Tibial nerve (tissue), 4 donors: Measurements from ENCODE around the gene ENPP4. TPM values are rescaled to one million over a fixed set of nuclear protein-coding genes. Genes with fewer than 3 reads are reported as not detected.
A peak's percentile ranks its signal among the peaks of the same experiment; 100 is the strongest.
"Not testable (repeated sequence)": the region's sequence is repeated elsewhere in the genome, so short reads cannot be mapped to it uniquely, and the experiment has no call there.

Experiments used
- DNase-seq, 2 donors: peaks; one replicate each; pipeline ENCODE4 v3.0.0-alpha.2; 2019; ENCODE audit warnings: low spot score in 2 of 2
- H3K27ac ChIP-seq, 4 donors: fragments of 200-600 bp; sonication (generic) in 3 of 4; one replicate each; pipeline ENCODE4 v1.5.1; 2017 to 2019; ENCODE audit warnings: mild to moderate bottlenecking in 1 of 4
- H3K27me3 ChIP-seq, 2 donors: fragments of 200-600 bp; sonication (generic) in 1 of 2; one replicate each; pipeline versions ENCODE4 v1.5.1 to v1.6.0; 2017 to 2019
- H3K36me3 ChIP-seq, 3 donors: fragments of 200-600 bp; sonication (generic); one replicate each; pipeline ENCODE4 v1.5.1; 2018 to 2019
- H3K4me1 ChIP-seq, 4 donors: fragments of 200-600 bp; sonication (generic) in 3 of 4; one replicate each; pipeline ENCODE4 v1.5.1; 2017 to 2019
- H3K4me3 ChIP-seq, 4 donors: fragments of 200-600 bp; sonication (generic) in 3 of 4; one replicate each; pipeline ENCODE4 v1.5.1; 2017 to 2019; ENCODE audit warnings: mild to moderate bottlenecking in 1 of 4, moderate library complexity in 1 of 4
- H3K9me3 ChIP-seq, 4 donors: fragments of 200-600 bp; sonication (generic) in 3 of 4; one replicate each; pipeline ENCODE4 v1.5.1; 2017 to 2019
- EP300 ChIP-seq, 2 donors: sonication (generic); formaldehyde crosslinking; IDR thresholded peaks; one replicate each; pipeline ENCODE4 v1.6.1; 2017; ENCODE audit warnings: antibody characterized with exemption in 2 of 2, mild to moderate bottlenecking in 1 of 2
- POLR2A ChIP-seq, 2 donors: fragments of 450-650 bp; IDR thresholded peaks; one replicate each; pipeline ENCODE4 v1.6.1; 2017; ENCODE audit warnings: antibody characterized with exemption in 2 of 2, mild to moderate bottlenecking in 2 of 2, moderate library complexity in 2 of 2
- WGBS, 2 donors: methylation state at CpG; one replicate each; pipeline ENCODE4 v1.1.5; 2018; 5-methylcytosine and 5-hydroxymethylcytosine counted together
- total RNA-seq, 4 donors: library from RNA; depleted of rRNA; stranded (reverse); fragments of >200 nt; gene quantifications; one replicate each; pipeline ENCODE4 v1.1.0, GENCODE V29; 2016
- TF ChIP-seq, protein P1 (sequence below), 5 experiments: fragments of 200-600 bp in 3 of 5; fragments of 450-650 bp in 2 of 5; sonication (generic) in 3 of 5; IDR thresholded peaks; one replicate each; pipeline ENCODE4 v1.5.1; 2016 to 2019; ENCODE audit warnings: antibody characterized with exemption in 5 of 5, mild to moderate bottlenecking in 3 of 5, moderate library complexity in 2 of 5

Gene ENPP4
- total RNA-seq, 4 donors from 2014 or later: 13.8 to 22.0 (median 18.9) TPM

DNA sequence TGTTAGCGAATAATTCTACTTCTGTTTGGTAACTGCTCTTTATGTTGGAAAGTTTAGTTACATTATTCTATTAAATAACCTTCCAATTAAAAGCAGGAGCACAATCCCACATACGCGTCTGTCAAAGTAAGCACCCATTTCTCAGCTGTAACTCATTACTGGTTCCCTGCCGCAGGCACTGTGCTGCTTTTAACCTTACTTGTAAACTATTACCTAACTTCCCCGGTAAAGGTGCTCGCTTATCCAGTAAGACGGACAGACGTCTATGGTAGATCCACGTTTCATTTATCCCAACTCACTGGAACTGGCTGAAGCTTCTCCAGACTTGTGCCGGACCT lies 529 bp upstream of the ENPP4 start:
- DNase-seq: no peak
- no peaks in the 10 kb centered on the region for H3K9me3 ChIP-seq
- H3K4me3 ChIP-seq: peak overlapping the region; percentile 77 to 87 (median 84)
- H3K27me3 ChIP-seq: no peaks in the 10 kb centered on the region
- H3K36me3 ChIP-seq: no peaks in the 10 kb centered on the region
- H3K4me1 ChIP-seq: peaks cover 0 to 24% (median 0%) of the 10 kb centered on the region in 4 donors
- WGBS, 2 donors: 8% methylated on average over 10 of the region's 10 CpGs
- peak overlapping the region in 3 of 4 donors; percentile 47 to 89 (median 88) for H3K27ac ChIP-seq
- no peak for TF ChIP-seq EP300 (IDR thresholded peaks at IDR 0.05)
- no peak for TF ChIP-seq POLR2A (IDR thresholded peaks at IDR 0.05)
- TF ChIP-seq, protein P1, sequence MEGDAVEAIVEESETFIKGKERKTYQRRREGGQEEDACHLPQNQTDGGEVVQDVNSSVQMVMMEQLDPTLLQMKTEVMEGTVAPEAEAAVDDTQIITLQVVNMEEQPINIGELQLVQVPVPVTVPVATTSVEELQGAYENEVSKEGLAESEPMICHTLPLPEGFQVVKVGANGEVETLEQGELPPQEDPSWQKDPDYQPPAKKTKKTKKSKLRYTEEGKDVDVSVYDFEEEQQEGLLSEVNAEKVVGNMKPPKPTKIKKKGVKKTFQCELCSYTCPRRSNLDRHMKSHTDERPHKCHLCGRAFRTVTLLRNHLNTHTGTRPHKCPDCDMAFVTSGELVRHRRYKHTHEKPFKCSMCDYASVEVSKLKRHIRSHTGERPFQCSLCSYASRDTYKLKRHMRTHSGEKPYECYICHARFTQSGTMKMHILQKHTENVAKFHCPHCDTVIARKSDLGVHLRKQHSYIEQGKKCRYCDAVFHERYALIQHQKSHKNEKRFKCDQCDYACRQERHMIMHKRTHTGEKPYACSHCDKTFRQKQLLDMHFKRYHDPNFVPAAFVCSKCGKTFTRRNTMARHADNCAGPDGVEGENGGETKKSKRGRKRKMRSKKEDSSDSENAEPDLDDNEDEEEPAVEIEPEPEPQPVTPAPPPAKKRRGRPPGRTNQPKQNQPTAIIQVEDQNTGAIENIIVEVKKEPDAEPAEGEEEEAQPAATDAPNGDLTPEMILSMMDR (IDR thresholded peaks at IDR 0.05): no peak

DNA sequence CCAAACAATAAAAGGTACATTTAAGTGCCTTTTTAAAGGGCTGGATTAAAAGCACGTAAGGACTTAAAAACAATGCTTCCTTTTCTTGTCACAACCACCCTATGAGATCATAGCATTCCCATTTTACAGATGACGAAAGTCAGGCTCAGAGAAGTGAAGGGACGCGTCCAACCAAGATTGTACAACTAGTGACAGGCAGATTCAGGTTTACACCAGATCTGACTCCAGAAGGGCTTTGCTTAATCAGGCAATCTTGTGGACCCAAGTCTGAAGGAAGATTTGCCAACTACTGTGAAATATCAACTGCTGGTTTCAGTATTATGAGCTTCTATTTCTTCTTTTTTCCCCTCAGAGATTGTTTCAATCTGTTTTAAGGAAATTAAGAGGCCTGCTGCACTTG lies 877 bp downstream of the ENPP4 start:
- Histone ChIP-seq H3K4me3 (peak overlapping the region; percentile 77 to 87 (median 84)), H3K27ac (peak overlapping the region; percentile 80 to 89 (median 87)), H3K36me3 (no peaks in the 10 kb centered on the region), H3K27me3 (no peaks in the 10 kb centered on the region), H3K9me3 (no peaks in the 10 kb centered on the region), H3K4me1 (peaks cover 0 to 24% (median 0%) of the 10 kb centered on the region in 4 donors)
- TF ChIP-seq, protein P1 (IDR thresholded peaks at IDR 0.05): no peak
- TF ChIP-seq POLR2A (IDR thresholded peaks at IDR 0.05) (no peak), EP300 (IDR thresholded peaks at IDR 0.05) (peak in 1 of 2 donors; percentile 67)
- peak in 1 of 2 donors; percentile 21 for DNase-seq
- 44 to 46% methylated on average over 4 of the region's 4 CpGs for WGBS, 2 donors

DNA sequence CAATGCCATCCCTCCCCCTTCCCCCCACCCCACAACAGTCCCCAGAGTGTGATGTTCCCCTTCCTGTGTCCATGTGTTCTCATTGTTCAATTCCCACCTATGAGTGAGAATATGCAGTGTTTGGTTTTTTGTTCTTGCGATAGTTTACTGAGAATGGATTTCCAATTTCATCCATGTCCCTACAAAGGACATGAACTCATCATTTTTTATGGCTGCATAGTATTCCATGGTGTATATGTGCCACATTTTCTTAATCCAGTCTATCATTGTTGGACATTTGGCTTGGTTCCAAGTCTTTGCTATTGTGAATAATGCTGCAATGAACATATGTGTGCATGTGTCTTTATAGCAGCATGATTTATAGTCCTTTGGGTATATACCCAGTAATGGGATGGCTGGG lies 1.5 kb downstream of the ENPP4 start:
- not testable (repeated sequence) for H3K27me3 ChIP-seq, H3K9me3 ChIP-seq, H3K27ac ChIP-seq, H3K4me3 ChIP-seq, DNase-seq, H3K36me3 ChIP-seq
- WGBS, 2 donors: 92 to 100% methylated on average over 1 of the region's 1 CpG
- peaks cover 0 to 24% (median 0%) of the 10 kb centered on the region in 4 donors for H3K4me1 ChIP-seq

DNA sequence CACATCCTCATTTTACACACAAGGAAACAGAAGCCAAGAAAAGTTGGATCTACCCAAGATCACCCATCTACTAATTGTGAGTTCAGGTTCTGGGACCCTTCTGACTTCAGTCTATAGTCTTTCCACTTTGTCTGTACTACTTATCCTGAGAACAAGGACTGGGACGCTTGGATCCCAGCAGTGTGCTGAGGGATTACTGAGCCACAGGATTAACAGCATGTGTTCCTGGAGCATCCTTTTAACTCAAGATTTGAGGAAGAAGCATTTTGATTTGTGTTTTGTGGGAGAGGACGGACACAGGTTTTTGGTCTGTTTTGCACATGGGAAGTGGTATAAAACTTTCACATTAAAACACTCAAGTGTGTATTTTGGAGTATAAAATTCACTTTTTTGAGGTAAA lies 4.4 kb downstream of the ENPP4 start:
- Histone ChIP-seq H3K4me1 (peaks cover 0 to 13% (median 0%) of the 10 kb centered on the region in 4 donors), H3K9me3 (no peaks in the 10 kb centered on the region), H3K27ac (no peak overlapping the region), H3K4me3 (no peak overlapping the region), H3K27me3 (no peaks in the 10 kb centered on the region), H3K36me3 (no peaks in the 10 kb centered on the region)
- no peak for DNase-seq
- TF ChIP-seq POLR2A (IDR thresholded peaks at IDR 0.05): no peak
- 84 to 87% methylated on average over 2 of the region's 2 CpGs for WGBS, 2 donors

DNA sequence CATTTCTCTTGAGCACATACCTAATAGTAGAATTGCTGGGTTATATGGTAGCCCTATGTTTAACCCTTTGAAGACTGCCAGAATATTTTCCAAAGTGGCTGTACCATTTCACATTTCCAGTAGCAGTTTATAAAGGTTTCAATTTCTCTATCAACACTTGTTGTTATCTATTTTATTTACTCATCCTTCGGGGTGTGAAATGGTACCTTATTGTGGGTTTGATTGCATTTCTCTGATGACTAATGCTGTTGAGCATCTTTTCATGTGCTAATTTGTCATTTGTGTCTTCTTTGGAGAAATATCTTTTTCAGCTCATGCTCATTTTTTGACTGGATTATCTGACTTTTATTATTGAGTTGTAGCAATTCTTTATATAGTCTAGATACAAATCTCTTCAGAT lies 5.4 kb downstream of the ENPP4 start:
- 94 to 96% methylated on average over 1 of the region's 1 CpG for WGBS, 2 donors
- H3K4me3 ChIP-seq: no peak overlapping the region
- no peaks in the 10 kb centered on the region for H3K27me3 ChIP-seq
- no peaks in the 10 kb centered on the region for H3K36me3 ChIP-seq
- H3K27ac ChIP-seq: no peak overlapping the region
- TF ChIP-seq, protein P1 (IDR thresholded peaks at IDR 0.05): no peak
- TF ChIP-seq POLR2A (IDR thresholded peaks at IDR 0.05) (no peak), EP300 (IDR thresholded peaks at IDR 0.05) (no peak)
- DNase-seq: no peak
- H3K9me3 ChIP-seq: no peaks in the 10 kb centered on the region
- H3K4me1 ChIP-seq: peaks cover 0 to 11% (median 0%) of the 10 kb centered on the region in 4 donors

DNA sequence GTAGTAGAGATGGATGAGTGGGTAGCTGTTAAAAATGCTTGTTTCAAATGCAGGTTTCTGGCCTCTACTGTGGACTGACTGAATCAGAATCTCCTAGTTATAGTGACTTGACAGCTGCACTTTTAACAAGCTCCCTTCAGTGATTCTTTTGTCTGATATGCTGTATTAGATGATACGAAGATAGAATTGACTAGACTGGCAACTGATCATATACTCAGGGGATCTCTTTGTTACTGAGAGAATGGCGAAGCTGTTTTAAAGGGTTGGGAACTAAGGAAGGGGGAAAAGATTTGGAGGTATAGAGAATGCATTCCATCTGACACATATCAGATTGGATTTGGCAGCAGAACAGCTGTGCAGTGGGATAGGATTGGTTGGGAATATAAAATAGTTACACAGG lies 7.0 kb downstream of the ENPP4 start:
- Histone ChIP-seq H3K27me3 (no peaks in the 10 kb centered on the region), H3K4me1 (peaks cover 0 to 7% (median 0%) of the 10 kb centered on the region in 4 donors), H3K4me3 (no peak overlapping the region), H3K9me3 (no peaks in the 10 kb centered on the region), H3K36me3 (no peaks in the 10 kb centered on the region), H3K27ac (no peak overlapping the region)
- DNase-seq: no peak
- 62 to 77% methylated on average over 2 of the region's 2 CpGs for WGBS, 2 donors
- no peak for TF ChIP-seq POLR2A (IDR thresholded peaks at IDR 0.05)
- TF ChIP-seq, protein P1 (IDR thresholded peaks at IDR 0.05): no peak
- TF ChIP-seq EP300 (IDR thresholded peaks at IDR 0.05): no peak
